RWPE1 (cell line): ENCODE measurements around the gene SCP2D1.

Source experiments
- CTCF ChIA-PET: fragments of 350-600 bp; sonication (Branson Sonifier 250); formaldehyde crosslinking; extraction: SDS; loops from one replicate; lab custom pipeline; 2021; lab: Yijun Ruan, JAX
- POLR2A ChIA-PET: fragments of 400-600 bp; formaldehyde crosslinking; extraction: SDS; loops from one replicate; lab custom pipeline; 2020; ENCODE audit warnings: antibody characterized with exemption; ENCODE audit not compliant: low non-redundant PET; lab: Yijun Ruan, JAX
- DNase-seq: peaks from one replicate; pipeline ENCODE4 v3.0.0; 2012; ENCODE audit warnings: low spot score
- H3K27ac ChIP-seq: fragments of 450-650 bp; 2 replicates; pipeline ENCODE4 v1.5.1; 2017
- CTCF ChIP-seq: fragments of 450-650 bp; conservative IDR thresholded peaks from 2 replicates; pipeline ENCODE4 v1.5.1; 2017; ENCODE audit warnings: low read depth, mild to moderate bottlenecking

Gene SCP2D1

GRCh38 chr20:18813483-18813882 is at the start of gene SCP2D1:
SCP2D1 (plus strand) TSS chr20:18813783; CDS start chr20:18813816, 33 bp downstream.
- H3K27ac ChIP-seq = no peak within 1 kb of the TSS
- CTCF ChIA-PET = interaction anchor here (0.6 kb wide), 1 partner anchor 13 kb away, joined by 3 read pairs; no protein-coding TSS in a partner anchor
- no peak for TF ChIP-seq CTCF
- DNase-seq = no peak
- POLR2A ChIA-PET = no interaction called here

GRCh38 chr20:18767676-18768075 is 45.9 kb upstream of the SCP2D1 start:
- ChIA-PET CTCF (interaction anchor here (0.7 to 1.0 kb wide), 2 partner anchors 16 to 21 kb away, joined by 4 to 6 read pairs; no protein-coding TSS in a partner anchor), POLR2A (no interaction called here)
- H3K27ac ChIP-seq = no peak overlapping the region
- no peak for DNase-seq
- TF ChIP-seq CTCF = no peak

GRCh38 chr20:18773566-18773965 is 40.0 kb upstream of the SCP2D1 start:
- no peak for DNase-seq
- POLR2A ChIA-PET = no interaction called here
- CTCF ChIA-PET = no interaction called here

GRCh38 chr20:18774207-18774606 is 39.4 kb upstream of the SCP2D1 start:
- CTCF ChIA-PET = no interaction called here
- no peak for DNase-seq
- TF ChIP-seq CTCF = no peak
- H3K27ac ChIP-seq = no peak overlapping the region
- POLR2A ChIA-PET = no interaction called here

More at GRCh38 chr20:18773566-18773965, 40.0 kb upstream of the SCP2D1 start:
- TF ChIP-seq CTCF = no peak
- no peak overlapping the region for H3K27ac ChIP-seq

- no peak overlapping the region for H3K27ac ChIP-seq
- ChIA-PET CTCF (no interaction called here), POLR2A (no interaction called here)
Observed at GRCh38 chr20:18775633-18776032, 38.0 kb upstream of the SCP2D1 start.

GRCh38 chr20:18778690-18779392 is 34.7 kb upstream of the SCP2D1 start:
- H3K27ac ChIP-seq = no peak overlapping the region
- no peak for DNase-seq
- POLR2A ChIA-PET = no interaction called here
- CTCF ChIA-PET = no interaction called here
- no peak for TF ChIP-seq CTCF

More at GRCh38 chr20:18775633-18776032, 38.0 kb upstream of the SCP2D1 start:
- TF ChIP-seq CTCF = no peak
- DNase-seq = no peak
